NCI-H774 (cell line): ENCODE measurements around the gene ALDH1L2.
A peak's percentile ranks its signal among the peaks of the same experiment; 100 is the strongest.

Source experiments
- DNase-seq: peaks from one replicate; lab custom pipeline; 2025; lab: John Stamatoyannopoulos, UW

The ALDH1L2 gene

GRCh38 chr12:105083551-105084105 is 630 bp downstream of the ALDH1L2 start:
- DNase-seq, result no peak

- DNase-seq, result no peak
These were observed 1.2 kb downstream of the ALDH1L2 start for GRCh38 chr12:105083031-105083430.

- no peak for DNase-seq
These were observed 5.3 kb downstream of the ALDH1L2 start for GRCh38 chr12:105078712-105079570.

- no peak for DNase-seq
These were observed 6.8 kb downstream of the ALDH1L2 start for GRCh38 chr12:105077435-105077834.

GRCh38 chr12:105076913-105077312 is 7.3 kb downstream of the ALDH1L2 start:
- DNase-seq, result no peak

GRCh38 chr12:105076098-105076497 is 8.2 kb downstream of the ALDH1L2 start:
- DNase-seq, result no peak

GRCh38 chr12:105072888-105073488 is 11.3 kb downstream of the ALDH1L2 start:
- no peak for DNase-seq

- DNase-seq, result no peak
These were observed 12.3 kb downstream of the ALDH1L2 start for GRCh38 chr12:105071981-105072380.

GRCh38 chr12:105069936-105070702 is 14.1 kb downstream of the ALDH1L2 start:
- DNase-seq, result no peak

- no peak for DNase-seq
These were observed 16.7 kb downstream of the ALDH1L2 start for GRCh38 chr12:105067511-105068031.

GRCh38 chr12:105064564-105065178 is 19.6 kb downstream of the ALDH1L2 start:
- DNase-seq, result no peak

GRCh38 chr12:105060715-105061378 is 23.4 kb downstream of the ALDH1L2 start:
- DNase-seq, result no peak

GRCh38 chr12:105057174-105057573 is 27.1 kb downstream of the ALDH1L2 start:
- DNase-seq, result no peak

GRCh38 chr12:105053116-105053572 is 31.1 kb downstream of the ALDH1L2 start:
- DNase-seq, result peak; percentile 78

GRCh38 chr12:105051981-105052380 is 32.3 kb downstream of the ALDH1L2 start:
- DNase-seq, result no peak

- no peak for DNase-seq
These were observed 35.9 kb downstream of the ALDH1L2 start for GRCh38 chr12:105048315-105048714.

- DNase-seq, result no peak
These were observed 37.0 kb downstream of the ALDH1L2 start for GRCh38 chr12:105047308-105047707.

GRCh38 chr12:105041186-105041585 is 43.1 kb downstream of the ALDH1L2 start:
- no peak for DNase-seq

- DNase-seq, result no peak
These were observed 43.8 kb downstream of the ALDH1L2 start for GRCh38 chr12:105040476-105040875.

GRCh38 chr12:105036937-105037649 is 47.2 kb downstream of the ALDH1L2 start:
- DNase-seq, result no peak
